BLaER1 treated with 17β-estradiol and CSF1 and Interleukin-3, amounts not matched to agents 10 nM and 100 nM (cell line): ENCODE data around the gene ACSS2.
A peak's percentile ranks its signal among the peaks of the same experiment; 100 is the strongest.

Experiments used
- H3K27ac ChIP-seq, 11 experiments: shearing (Covaris generic); formaldehyde crosslinking; 2 replicates each; pipeline ENCODE4 v1.8.1; 2022
- H3K27me3 ChIP-seq, 11 experiments: shearing (Covaris generic); formaldehyde crosslinking; 2 replicates each; pipeline ENCODE4 v1.8.1; 2022
- H3K36me3 ChIP-seq, 11 experiments: shearing (Covaris generic); formaldehyde crosslinking; 2 replicates each; pipeline ENCODE4 v1.8.1; 2022
- H3K4me1 ChIP-seq, 10 experiments: shearing (Covaris generic); formaldehyde crosslinking; 2 replicates each; pipeline ENCODE4 v1.8.1; 2022
- H3K4me2 ChIP-seq, 11 experiments: shearing (Covaris generic); formaldehyde crosslinking; 2 replicates each; pipeline ENCODE4 v1.8.1; 2022
- H3K4me3 ChIP-seq, 10 experiments: shearing (Covaris generic); formaldehyde crosslinking; 2 replicates each; pipeline ENCODE4 v1.8.1; 2022
- H3K9ac ChIP-seq, 11 experiments: shearing (Covaris generic); formaldehyde crosslinking; 2 replicates each; pipeline ENCODE4 v1.8.1; 2022
- H3K9me3 ChIP-seq, 11 experiments: shearing (Covaris generic); formaldehyde crosslinking; replicated peaks in 1 of 11; 2 replicates each; pipeline ENCODE4 v1.8.1; 2022
- H4K20me1 ChIP-seq, 11 experiments: shearing (Covaris generic); formaldehyde crosslinking; 2 replicates each; pipeline ENCODE4 v1.8.1; 2022
- Cebpa-rat ChIP-seq, 11 experiments: shearing (Covaris generic); IDR thresholded peaks; 2 replicates each; pipeline ENCODE4 v1.8.1; 2022

ACSS2 gene, protein sequence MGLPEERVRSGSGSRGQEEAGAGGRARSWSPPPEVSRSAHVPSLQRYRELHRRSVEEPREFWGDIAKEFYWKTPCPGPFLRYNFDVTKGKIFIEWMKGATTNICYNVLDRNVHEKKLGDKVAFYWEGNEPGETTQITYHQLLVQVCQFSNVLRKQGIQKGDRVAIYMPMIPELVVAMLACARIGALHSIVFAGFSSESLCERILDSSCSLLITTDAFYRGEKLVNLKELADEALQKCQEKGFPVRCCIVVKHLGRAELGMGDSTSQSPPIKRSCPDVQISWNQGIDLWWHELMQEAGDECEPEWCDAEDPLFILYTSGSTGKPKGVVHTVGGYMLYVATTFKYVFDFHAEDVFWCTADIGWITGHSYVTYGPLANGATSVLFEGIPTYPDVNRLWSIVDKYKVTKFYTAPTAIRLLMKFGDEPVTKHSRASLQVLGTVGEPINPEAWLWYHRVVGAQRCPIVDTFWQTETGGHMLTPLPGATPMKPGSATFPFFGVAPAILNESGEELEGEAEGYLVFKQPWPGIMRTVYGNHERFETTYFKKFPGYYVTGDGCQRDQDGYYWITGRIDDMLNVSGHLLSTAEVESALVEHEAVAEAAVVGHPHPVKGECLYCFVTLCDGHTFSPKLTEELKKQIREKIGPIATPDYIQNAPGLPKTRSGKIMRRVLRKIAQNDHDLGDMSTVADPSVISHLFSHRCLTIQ

DNA sequence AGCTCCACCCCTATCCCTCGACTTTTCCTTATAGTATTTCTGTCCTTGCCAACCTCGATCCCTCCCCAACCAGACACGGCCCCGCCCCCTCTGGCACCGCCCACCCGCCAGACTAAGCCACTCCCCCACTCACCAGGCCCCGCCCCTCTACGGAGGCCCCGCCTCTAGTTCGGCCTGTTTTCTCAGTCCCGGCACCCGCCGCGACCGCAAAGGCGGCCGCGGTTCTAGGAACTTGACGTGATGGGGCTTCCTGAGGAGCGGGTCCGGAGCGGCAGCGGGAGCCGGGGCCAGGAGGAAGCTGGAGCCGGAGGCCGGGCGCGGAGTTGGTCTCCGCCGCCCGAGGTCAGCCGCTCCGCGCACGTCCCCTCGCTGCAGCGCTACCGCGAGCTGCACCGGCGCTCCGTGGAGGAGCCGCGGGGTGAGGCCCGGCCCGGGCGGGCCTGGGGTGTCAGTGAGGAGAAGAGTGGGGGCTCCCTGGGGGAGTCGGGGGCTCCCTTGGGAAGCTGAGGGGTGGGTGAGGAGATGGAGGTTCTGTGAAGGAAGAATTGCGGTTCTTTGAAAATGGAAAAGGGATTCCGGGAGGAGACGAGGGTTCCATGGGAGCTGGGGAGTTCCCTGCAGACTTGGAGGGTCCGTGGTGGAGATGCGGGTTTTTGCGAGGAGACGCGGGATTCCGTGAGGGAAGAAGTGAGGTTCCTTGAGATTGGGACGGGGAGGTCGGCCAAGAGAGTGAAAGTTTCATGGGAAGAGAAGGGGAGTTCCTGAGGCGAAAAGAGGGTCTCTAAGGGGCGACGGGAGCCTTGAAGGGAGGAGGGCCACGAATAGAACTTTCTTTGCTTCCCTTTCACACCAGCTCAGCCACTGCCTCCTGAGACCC lies at the start of gene ACSS2:
Gene ACSS2, plus strand, starts transcription at position 207 of the 877 bp plus-strand sequence. Its CDS starts 34 bp downstream, at position 241.
- peaks cover 19 to 39% (median 32%) of the 10 kb centered on the region in 10 experiments for H3K4me1 ChIP-seq
- H3K4me2 ChIP-seq: peak within 1 kb of the TSS; percentile 90 to 99 (median 96)
- H3K9me3 ChIP-seq: no peaks in the 10 kb centered on the region
- H3K36me3 ChIP-seq: no peaks in the 10 kb centered on the region
- peak within 1 kb of the TSS; percentile 72 to 92 (median 82) for H3K4me3 ChIP-seq
- H3K27me3 ChIP-seq: peaks cover 0 to 8% (median 0%) of the 10 kb centered on the region in 11 experiments; a peak in 2 of 22 replicates
- peak within 1 kb of the TSS; percentile 73 to 90 (median 86) for H3K9ac ChIP-seq
- TF ChIP-seq Cebpa-rat (IDR thresholded peaks at IDR 0.05): no peak
- H4K20me1 ChIP-seq: peaks cover 0 to 6% (median 0%) of the 10 kb centered on the region in 11 experiments; a peak in 2 of 22 replicates
- peak within 1 kb of the TSS; percentile 61 to 87 (median 76) for H3K27ac ChIP-seq

DNA sequence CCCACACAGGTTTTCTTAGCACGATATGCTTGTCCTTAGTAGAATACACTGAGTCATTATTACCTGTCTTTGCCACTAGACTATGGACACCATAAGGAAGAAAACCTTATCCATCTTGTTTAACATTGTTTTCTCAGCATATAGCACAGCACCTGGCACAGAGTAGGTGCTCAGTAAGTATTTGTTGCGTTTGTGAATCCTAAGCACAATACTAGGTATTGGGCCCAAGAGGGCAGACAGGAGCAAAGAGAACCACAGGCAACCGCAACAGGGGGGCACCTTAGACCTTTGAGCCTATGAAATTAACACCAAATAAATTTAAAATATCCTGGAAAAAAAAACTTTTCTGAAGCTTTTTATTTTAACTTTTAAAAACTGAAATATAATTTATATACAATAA lies 47.2 kb upstream of the ACSS2 start:
- H3K4me1 ChIP-seq: peaks cover 4 to 27% (median 15%) of the 10 kb centered on the region in 10 experiments
- no peaks in the 10 kb centered on the region for H3K9me3 ChIP-seq
- no peak overlapping the region for H3K4me3 ChIP-seq
- H3K4me2 ChIP-seq: no peak overlapping the region
- no peak for TF ChIP-seq Cebpa-rat (IDR thresholded peaks at IDR 0.05)
- H3K27ac ChIP-seq: no peak overlapping the region
- H3K9ac ChIP-seq: no peak overlapping the region
- peaks cover 0 to 7% (median 2%) of the 10 kb centered on the region in 11 experiments; a peak in 11 of 22 replicates for H4K20me1 ChIP-seq
- H3K36me3 ChIP-seq: no peaks in the 10 kb centered on the region
- H3K27me3 ChIP-seq: no peaks in the 10 kb centered on the region

DNA sequence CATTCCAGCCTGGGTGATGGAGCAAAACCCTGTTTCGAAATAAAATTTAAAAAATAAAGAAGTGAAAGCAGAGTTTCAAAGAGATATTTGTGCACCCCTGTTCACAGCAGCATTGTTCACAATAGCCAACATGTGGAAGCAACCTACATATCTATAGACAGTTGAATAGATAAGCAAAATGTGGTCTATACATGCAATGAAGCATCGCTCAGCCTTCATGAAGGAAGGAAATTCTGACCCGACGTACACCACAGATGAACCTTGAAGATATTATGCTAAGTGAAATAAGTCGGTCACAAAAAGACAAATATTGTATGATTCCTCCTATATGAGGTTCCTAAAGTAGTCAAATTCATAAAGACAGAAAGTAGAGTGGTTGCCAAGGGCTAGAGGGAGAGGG lies 44.5 kb upstream of the ACSS2 start:
- H3K4me3 ChIP-seq: no peak overlapping the region
- no peaks in the 10 kb centered on the region for H3K36me3 ChIP-seq
- peak overlapping the region in 1 of 11 experiments; percentile 22; a peak in 1 of 22 replicates for H3K9ac ChIP-seq
- no peak for TF ChIP-seq Cebpa-rat (IDR thresholded peaks at IDR 0.05)
- peak overlapping the region in 2 of 11 experiments; percentile 45 to 48; a peak in 3 of 22 replicates for H3K27ac ChIP-seq
- peak overlapping the region in 5 of 11 experiments; percentile 11 to 59 (median 46); a peak in 8 of 22 replicates for H3K4me2 ChIP-seq
- no peaks in the 10 kb centered on the region for H3K9me3 ChIP-seq
- peaks cover 0 to 19% (median 9%) of the 10 kb centered on the region in 10 experiments; a peak in 11 of 20 replicates for H3K4me1 ChIP-seq
- H3K27me3 ChIP-seq: no peaks in the 10 kb centered on the region
- H4K20me1 ChIP-seq: no peaks in the 10 kb centered on the region

DNA sequence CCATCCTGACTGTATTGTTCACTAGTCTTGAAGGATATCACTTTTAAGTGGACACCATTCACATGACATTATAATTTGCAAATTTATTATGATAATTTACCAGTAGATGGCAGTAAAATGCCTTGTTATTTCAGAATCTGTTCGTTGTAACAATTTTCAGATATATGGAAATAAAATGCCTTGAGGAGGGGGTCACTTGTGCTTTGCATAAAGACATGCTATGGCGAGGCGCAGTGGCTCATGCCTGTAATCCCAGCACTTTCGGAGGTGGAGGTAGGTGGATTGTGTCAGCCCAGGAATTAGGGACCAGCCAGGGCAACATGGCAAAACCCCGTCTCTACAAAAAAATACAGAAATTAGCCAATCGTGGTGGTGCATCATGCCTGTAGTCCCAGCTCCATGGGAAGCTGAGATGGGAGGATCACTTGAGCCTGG lies 41.9 kb upstream of the ACSS2 start:
- H3K4me2 ChIP-seq: no peak overlapping the region
- no peaks in the 10 kb centered on the region for H3K27me3 ChIP-seq
- no peaks in the 10 kb centered on the region for H3K36me3 ChIP-seq
- no peak overlapping the region for H3K4me3 ChIP-seq
- peaks cover 0 to 19% (median 9%) of the 10 kb centered on the region in 10 experiments; a peak in 11 of 20 replicates for H3K4me1 ChIP-seq
- H3K9me3 ChIP-seq: no peaks in the 10 kb centered on the region
- no peak for TF ChIP-seq Cebpa-rat (IDR thresholded peaks at IDR 0.05)
- no peak overlapping the region for H3K9ac ChIP-seq
- H4K20me1 ChIP-seq: no peaks in the 10 kb centered on the region
- no peak overlapping the region for H3K27ac ChIP-seq

DNA sequence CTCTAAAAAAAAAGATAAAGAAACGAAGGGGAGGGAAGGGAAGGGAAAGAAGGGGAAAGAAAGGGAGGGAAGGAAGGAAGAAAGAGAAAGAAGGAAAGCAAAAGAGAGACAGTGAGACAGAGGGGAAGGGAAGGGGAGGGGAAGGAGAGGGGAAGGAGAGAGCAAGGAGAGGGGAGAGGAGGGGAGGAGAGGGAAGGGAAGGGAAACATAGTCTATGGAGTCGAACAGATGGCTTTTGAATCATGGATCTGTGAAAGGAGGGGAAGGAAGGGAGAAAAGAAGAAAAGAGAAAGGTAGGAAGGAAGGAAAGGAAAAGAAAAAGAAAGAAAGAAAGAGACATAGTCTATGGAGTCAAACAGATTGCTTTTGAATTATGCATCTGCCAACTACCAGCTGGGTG lies 34.3 kb upstream of the ACSS2 start:
- no peaks in the 10 kb centered on the region for H4K20me1 ChIP-seq

DNA sequence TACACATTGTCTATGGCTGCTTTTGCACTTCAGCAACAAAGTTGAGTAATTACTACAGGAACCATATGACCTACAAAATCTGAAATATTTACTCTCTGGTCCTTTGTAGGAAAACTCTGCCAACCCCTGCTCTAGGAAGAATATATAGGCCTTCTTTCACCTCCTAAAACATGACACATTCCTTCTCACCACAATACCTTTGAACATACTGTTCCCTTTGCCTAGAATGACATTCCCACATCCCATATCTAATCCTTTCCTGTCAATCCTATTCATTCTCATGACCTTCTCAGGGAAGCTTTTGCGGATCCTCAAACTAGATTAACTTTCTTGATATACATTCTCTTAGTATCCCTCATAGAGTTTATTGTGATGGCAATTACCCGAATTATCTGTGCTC lies 33.0 kb upstream of the ACSS2 start:
- no peak overlapping the region for H3K9ac ChIP-seq
- H4K20me1 ChIP-seq: no peaks in the 10 kb centered on the region
- H3K4me2 ChIP-seq: no peak overlapping the region
- no peak overlapping the region for H3K27ac ChIP-seq
- no peaks in the 10 kb centered on the region; a peak in 1 of 20 replicates for H3K4me1 ChIP-seq
- no peaks in the 10 kb centered on the region for H3K36me3 ChIP-seq
- no peak overlapping the region for H3K4me3 ChIP-seq
- no peak for TF ChIP-seq Cebpa-rat (IDR thresholded peaks at IDR 0.05)
- no peaks in the 10 kb centered on the region for H3K9me3 ChIP-seq
- no peaks in the 10 kb centered on the region for H3K27me3 ChIP-seq

More for the DNA sequence above, 34.3 kb upstream of the ACSS2 start:
- Histone ChIP-seq H3K9ac (no peak overlapping the region), H3K9me3 (no peaks in the 10 kb centered on the region), H3K27me3 (no peaks in the 10 kb centered on the region), H3K4me2 (no peak overlapping the region), H3K27ac (no peak overlapping the region), H3K4me3 (no peak overlapping the region), H3K4me1 (no peaks in the 10 kb centered on the region; a peak in 1 of 20 replicates), H3K36me3 (no peaks in the 10 kb centered on the region)
- no peak for TF ChIP-seq Cebpa-rat (IDR thresholded peaks at IDR 0.05)

DNA sequence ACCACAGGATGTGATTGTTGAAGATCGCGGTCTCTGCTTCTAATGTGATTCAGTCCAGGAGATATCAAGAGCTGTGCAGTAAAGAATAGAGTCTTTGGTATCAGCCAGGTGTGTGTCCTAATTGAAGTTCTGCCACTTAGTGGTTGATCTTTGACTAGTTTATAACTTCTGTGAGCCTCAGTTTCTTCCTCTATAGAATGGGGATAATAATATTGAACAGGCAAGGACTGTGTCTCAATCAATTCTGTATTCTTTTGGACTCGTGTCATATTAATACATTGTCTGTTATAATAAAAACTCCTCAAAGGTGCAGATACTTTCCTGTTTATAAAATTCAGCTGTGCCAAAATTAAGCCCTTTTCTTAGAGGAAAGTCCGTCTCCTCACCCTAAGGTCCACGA lies 27.8 kb upstream of the ACSS2 start:
- Histone ChIP-seq H3K4me2 (no peak overlapping the region), H3K4me1 (no peaks in the 10 kb centered on the region), H3K9ac (no peak overlapping the region), H4K20me1 (no peaks in the 10 kb centered on the region), H3K27me3 (no peaks in the 10 kb centered on the region), H3K4me3 (no peak overlapping the region), H3K36me3 (no peaks in the 10 kb centered on the region), H3K27ac (no peak overlapping the region), H3K9me3 (no peaks in the 10 kb centered on the region)
- TF ChIP-seq Cebpa-rat (IDR thresholded peaks at IDR 0.05): no peak

DNA sequence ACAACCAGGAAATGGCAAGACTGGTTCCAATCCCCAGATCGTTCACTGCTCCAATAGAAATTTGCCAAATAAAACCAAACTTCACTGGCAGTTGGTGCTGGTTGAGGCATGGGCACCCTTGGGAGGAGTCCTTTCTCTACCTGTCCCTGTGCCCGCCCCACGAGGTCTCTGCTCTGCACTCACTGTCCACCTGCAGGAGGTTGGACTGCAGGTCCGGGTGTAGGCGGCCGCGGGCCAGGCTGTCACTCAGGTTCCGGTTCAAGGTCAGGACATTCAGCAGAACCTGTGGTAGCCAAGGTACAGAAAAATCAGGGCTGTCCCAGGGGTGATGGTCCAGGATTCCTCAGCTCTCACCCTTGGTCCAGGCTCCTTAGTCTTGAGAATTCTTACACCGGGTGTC lies 26.6 kb upstream of the ACSS2 start:
- Histone ChIP-seq H3K27me3 (no peaks in the 10 kb centered on the region), H3K36me3 (no peaks in the 10 kb centered on the region), H3K9me3 (no peaks in the 10 kb centered on the region), H3K4me1 (no peaks in the 10 kb centered on the region), H4K20me1 (no peaks in the 10 kb centered on the region), H3K4me3 (no peak overlapping the region), H3K4me2 (no peak overlapping the region), H3K9ac (no peak overlapping the region), H3K27ac (no peak overlapping the region)
- no peak for TF ChIP-seq Cebpa-rat (IDR thresholded peaks at IDR 0.05)

DNA sequence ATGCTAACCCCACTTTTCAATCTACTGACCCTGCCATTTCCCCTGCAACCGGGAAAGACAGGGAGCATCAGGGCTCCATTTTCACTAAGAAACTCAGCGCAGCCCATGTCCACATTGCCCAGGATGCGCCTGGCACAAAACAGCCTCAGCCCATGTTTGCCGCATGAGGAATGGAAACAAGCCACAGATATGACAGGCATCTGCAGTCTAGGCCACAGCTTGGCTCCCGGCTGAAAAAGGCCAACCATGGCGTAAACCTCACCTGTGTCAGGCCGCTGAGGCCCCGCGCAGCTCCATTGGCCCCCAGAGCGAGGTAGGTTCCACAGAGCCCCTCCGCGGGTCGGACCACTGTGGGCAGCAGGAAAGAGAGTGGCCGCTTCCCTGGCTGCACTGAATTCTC lies 25.4 kb upstream of the ACSS2 start:
- Histone ChIP-seq H4K20me1 (no peaks in the 10 kb centered on the region), H3K4me3 (no peak overlapping the region), H3K9me3 (no peaks in the 10 kb centered on the region), H3K27ac (no peak overlapping the region), H3K27me3 (no peaks in the 10 kb centered on the region), H3K4me2 (no peak overlapping the region), H3K36me3 (no peaks in the 10 kb centered on the region), H3K4me1 (no peaks in the 10 kb centered on the region), H3K9ac (no peak overlapping the region)
- no peak for TF ChIP-seq Cebpa-rat (IDR thresholded peaks at IDR 0.05)
